HFFc6 (cell line): ENCODE measurements around the gene CLEC18C. TPM values are rescaled to one million over a fixed set of nuclear protein-coding genes. Genes with fewer than 3 reads are reported as not detected.
A peak's percentile ranks its signal among the peaks of the same experiment; 100 is the strongest.

Source experiments
- DNase-seq: peaks from one replicate; pipeline ENCODE4 v3.0.0-alpha.2; 2018
- H3K27ac Mint-ChIP-seq: 2 replicates; pipeline ENCODE4 v1.8.0; 2020; ENCODE audit warnings: mild to moderate bottlenecking, mixed read lengths
- H3K27me3 Mint-ChIP-seq: 2 replicates; pipeline ENCODE4 v1.8.0; 2021; ENCODE audit warnings: mild to moderate bottlenecking, moderate library complexity, mixed read lengths; ENCODE audit not compliant: insufficient read depth
- H3K36me3 Mint-ChIP-seq: 2 replicates; pipeline ENCODE4 v1.8.0; 2021; ENCODE audit warnings: low read depth, mixed read lengths
- H3K4me1 Mint-ChIP-seq: 2 replicates; pipeline ENCODE4 v1.8.0; 2020; ENCODE audit warnings: low read depth, mixed read lengths
- H3K4me3 Mint-ChIP-seq: 2 replicates; pipeline ENCODE4 v1.8.0; 2020; ENCODE audit warnings: mild to moderate bottlenecking, moderate library complexity, mixed read lengths
- H3K9me3 Mint-ChIP-seq: 2 replicates; pipeline ENCODE4 v1.8.0; 2020; ENCODE audit warnings: mild to moderate bottlenecking, mixed read lengths
- CTCF ChIP-seq: fragments of 200-600 bp; sonication (generic); IDR thresholded peaks from 2 replicates; pipeline ENCODE4 v1.5.0; 2021; ENCODE audit warnings: antibody characterized with exemption, mild to moderate bottlenecking
- total RNA-seq, 6 experiments: library from RNA; stranded (reverse); fragmentation: NEBNext Ultra II Directional; extraction: Animal tissue kit (Norgen Biotek cat#: 25700); gene quantifications; 2 replicates in 1 of 6; 3 replicates in 5 of 6; pipeline ENCODE4 v1.2.3, GENCODE V29; 2021

The CLEC18C gene
- total RNA-seq, 6 experiments from 2014 or later = 0.05 to 0.07 TPM; not detected in 4

GRCh38 chr16:70157477-70158260, 15.9 kb upstream of the CLEC18C start:
- no peak for DNase-seq
- peaks cover 27% of the 10 kb centered on the region for H3K36me3 Mint-ChIP-seq
- H3K4me1 Mint-ChIP-seq = peaks cover 12% of the 10 kb centered on the region
- TF ChIP-seq CTCF = no peak
- H3K4me3 Mint-ChIP-seq = no peak overlapping the region
- no peaks in the 10 kb centered on the region for H3K9me3 Mint-ChIP-seq
- H3K27me3 Mint-ChIP-seq = no peaks in the 10 kb centered on the region; the same call in 1 of the 2 replicates
- H3K27ac Mint-ChIP-seq = no peak overlapping the region

- H3K36me3 Mint-ChIP-seq = peaks cover 22% of the 10 kb centered on the region
- no peak overlapping the region for H3K4me3 Mint-ChIP-seq
- TF ChIP-seq CTCF = peak; percentile 18; the same call in 1 of the 2 replicates
- peaks cover 14% of the 10 kb centered on the region for H3K4me1 Mint-ChIP-seq
- DNase-seq = no peak
- H3K27me3 Mint-ChIP-seq = no peaks in the 10 kb centered on the region; the same call in 1 of the 2 replicates
- no peaks in the 10 kb centered on the region for H3K9me3 Mint-ChIP-seq
- H3K27ac Mint-ChIP-seq = no peak overlapping the region
These were observed 15.2 kb upstream of the CLEC18C start for GRCh38 chr16:70158261-70158939.

- TF ChIP-seq CTCF = no peak
- DNase-seq = no peak
- no peaks in the 10 kb centered on the region; the same call in 1 of the 2 replicates for H3K27me3 Mint-ChIP-seq
- H3K36me3 Mint-ChIP-seq = peaks cover 19% of the 10 kb centered on the region; the same call in 1 of the 2 replicates
- peaks cover 14% of the 10 kb centered on the region for H3K4me1 Mint-ChIP-seq
- H3K27ac Mint-ChIP-seq = no peak overlapping the region
- no peaks in the 10 kb centered on the region for H3K9me3 Mint-ChIP-seq
- no peak overlapping the region for H3K4me3 Mint-ChIP-seq
These were observed 13.9 kb upstream of the CLEC18C start for GRCh38 chr16:70159355-70160348.

GRCh38 chr16:70160388-70160787, 13.2 kb upstream of the CLEC18C start:
- peaks cover 14% of the 10 kb centered on the region for H3K4me1 Mint-ChIP-seq
- no peaks in the 10 kb centered on the region for H3K9me3 Mint-ChIP-seq
- peaks cover 19% of the 10 kb centered on the region; the same call in 1 of the 2 replicates for H3K36me3 Mint-ChIP-seq
- no peak overlapping the region for H3K4me3 Mint-ChIP-seq
- no peaks in the 10 kb centered on the region; the same call in 1 of the 2 replicates for H3K27me3 Mint-ChIP-seq
- DNase-seq = no peak
- H3K27ac Mint-ChIP-seq = no peak overlapping the region
- no peak for TF ChIP-seq CTCF

DNA sequence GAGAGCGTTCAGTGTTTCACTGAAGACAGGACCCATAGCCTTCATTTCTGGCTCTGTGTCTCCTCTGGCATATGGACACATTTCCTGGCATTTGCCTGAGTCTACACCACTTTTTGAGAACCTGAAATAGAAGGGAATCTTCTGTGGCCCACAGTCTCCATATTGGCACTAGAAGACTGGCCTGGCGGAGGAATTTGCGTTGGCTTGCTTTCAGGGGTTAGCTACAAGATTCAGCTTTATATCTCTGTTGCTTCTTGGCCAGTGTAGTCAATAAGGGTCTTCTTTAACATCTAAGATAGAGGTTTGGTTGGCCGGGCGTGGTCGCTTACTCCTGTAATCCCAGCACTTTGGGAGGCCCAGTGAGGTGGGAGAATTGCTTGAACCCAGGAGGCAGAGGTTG, 12.8 kb upstream of the CLEC18C start:
- Mint-ChIP-seq H3K27ac (no peak overlapping the region), H3K36me3 (peaks cover 19% of the 10 kb centered on the region; the same call in 1 of the 2 replicates), H3K27me3 (no peaks in the 10 kb centered on the region; the same call in 1 of the 2 replicates), H3K4me1 (peaks cover 14% of the 10 kb centered on the region), H3K9me3 (no peaks in the 10 kb centered on the region), H3K4me3 (no peak overlapping the region)
- no peak for DNase-seq
- no peak for TF ChIP-seq CTCF
